H9 (cell line): ENCODE data around the gene TASOR2. TPM values are rescaled to one million over a fixed set of nuclear protein-coding genes. Genes with fewer than 3 reads are reported as not detected.

Experiments
- DNase-seq: peaks from one replicate; pipeline ENCODE4 v3.0.0-alpha.2; 2017
- H2AFZ ChIP-seq: one replicate; pipeline ENCODE4 v1.6.1; 2013; ENCODE audit warnings: mild to moderate bottlenecking, low read length, control low read depth, moderate library complexity
- H2AK5ac ChIP-seq: 2 replicates; pipeline ENCODE4 v1.6.1; 2013; ENCODE audit warnings: low read length, control low read depth, mixed read lengths; ENCODE audit not compliant: insufficient read length
- H2BK120ac ChIP-seq: one replicate; pipeline ENCODE4 v1.6.1; 2013; ENCODE audit warnings: low read depth, mild to moderate bottlenecking, low read length, control low read depth, inconsistent platforms; ENCODE audit not compliant: poor library complexity, severe bottlenecking
- H2BK12ac ChIP-seq: 2 replicates; pipeline ENCODE4 v1.6.1; 2013; ENCODE audit warnings: low read length, control low read depth, mixed read lengths, low read depth; ENCODE audit not compliant: insufficient read length
- H2BK15ac ChIP-seq: 2 replicates; pipeline ENCODE4 v1.6.1; 2013; ENCODE audit warnings: low read depth, low read length, control low read depth
- H2BK20ac ChIP-seq: one replicate; pipeline ENCODE4 v1.6.1; 2013; ENCODE audit warnings: low read depth, mild to moderate bottlenecking, low read length, control low read depth, inconsistent platforms; ENCODE audit not compliant: poor library complexity, severe bottlenecking
- H2BK5ac ChIP-seq: 2 replicates; pipeline ENCODE4 v1.6.1; 2013; ENCODE audit warnings: low read length, control low read depth, mixed read lengths; ENCODE audit not compliant: insufficient read length
- H3K14ac ChIP-seq: 2 replicates; pipeline ENCODE4 v1.6.1; 2013; ENCODE audit warnings: low read length, control low read depth; ENCODE audit not compliant: insufficient read depth
- H3K18ac ChIP-seq: 2 replicates; pipeline ENCODE4 v1.6.1; 2013; ENCODE audit warnings: low read depth, mild to moderate bottlenecking, mixed read lengths, low read length, control low read depth; ENCODE audit not compliant: insufficient read length
- H3K23ac ChIP-seq: 2 replicates; pipeline ENCODE4 v1.6.1; 2013; ENCODE audit warnings: low read length, control low read depth, mixed read lengths, low read depth; ENCODE audit not compliant: insufficient read length
- H3K23me2 ChIP-seq: 2 replicates; pipeline ENCODE4 v1.6.1; 2013; ENCODE audit warnings: low read depth, mild to moderate bottlenecking, mixed read lengths, low read length, control low read depth; ENCODE audit not compliant: insufficient read length, poor library complexity, severe bottlenecking
- H3K27ac ChIP-seq: 2 replicates; pipeline ENCODE4 v1.5.1; 2013; ENCODE audit warnings: low read length, control low read depth, mixed read lengths, low read depth; ENCODE audit not compliant: insufficient read length
- H3K27me3 ChIP-seq: 2 replicates; pipeline ENCODE4 v1.6.1; 2013; ENCODE audit warnings: low read length, control low read depth, inconsistent platforms; ENCODE audit not compliant: insufficient read depth
- H3K4ac ChIP-seq: 2 replicates; pipeline ENCODE4 v1.6.1; 2013; ENCODE audit warnings: low read depth, mild to moderate bottlenecking, control low read depth, inconsistent platforms, low read length, moderate library complexity
- H3K4me1 ChIP-seq: 2 replicates; pipeline ENCODE4 v1.6.1; 2013; ENCODE audit warnings: low read length, control low read depth, inconsistent platforms; ENCODE audit not compliant: insufficient read depth
- H3K4me2 ChIP-seq: 2 replicates; pipeline ENCODE4 v1.6.1; 2013; ENCODE audit warnings: low read length, control low read depth, mixed read lengths; ENCODE audit not compliant: insufficient read length, insufficient read depth
- H3K56ac ChIP-seq: 2 replicates; pipeline ENCODE4 v1.6.1; 2013; ENCODE audit warnings: low read depth, mild to moderate bottlenecking, mixed read lengths, low read length, control low read depth; ENCODE audit not compliant: insufficient read length
- H3K79me1 ChIP-seq: 2 replicates; pipeline ENCODE4 v1.6.1; 2013; ENCODE audit warnings: low read depth, mild to moderate bottlenecking, moderate library complexity, low read length, control low read depth, inconsistent platforms; ENCODE audit not compliant: insufficient read depth, poor library complexity, severe bottlenecking
- H3K79me2 ChIP-seq: 2 replicates; pipeline ENCODE4 v1.6.1; 2013; ENCODE audit warnings: low read length, control low read depth, inconsistent platforms; ENCODE audit not compliant: insufficient read depth
- H3K9ac ChIP-seq: 2 replicates; pipeline ENCODE4 v1.6.1; 2013; ENCODE audit warnings: low read length, control low read depth, mixed read lengths; ENCODE audit not compliant: insufficient read length; ENCODE audit errors: extremely low read depth
- H3K9me3 ChIP-seq: one replicate; pipeline ENCODE4 v1.6.1; 2013; ENCODE audit warnings: low read depth, low read length, inconsistent platforms; ENCODE audit not compliant: control insufficient read depth
- H3T11ph ChIP-seq: one replicate; pipeline ENCODE4 v1.6.1; 2013; ENCODE audit warnings: mild to moderate bottlenecking, low read length, control low read depth, inconsistent platforms
- H4K20me1 ChIP-seq: one replicate; pipeline ENCODE4 v1.6.1; 2013; ENCODE audit not compliant: control insufficient read depth, insufficient read length, insufficient read depth
- H4K5ac ChIP-seq: 2 replicates; pipeline ENCODE4 v1.6.1; 2013; ENCODE audit warnings: low read depth, mild to moderate bottlenecking, mixed read lengths, low read length, control low read depth; ENCODE audit not compliant: insufficient read length
- H4K8ac ChIP-seq: replicated peaks from 2 replicates; pipeline ENCODE4 v1.6.1; 2013; ENCODE audit warnings: low read length, control low read depth, mixed read lengths, low read depth; ENCODE audit not compliant: insufficient read length
- H4K91ac ChIP-seq: 2 replicates; pipeline ENCODE4 v1.6.1; 2013; ENCODE audit warnings: low read depth, mild to moderate bottlenecking, moderate library complexity, mixed read lengths, low read length, control low read depth; ENCODE audit not compliant: insufficient read length
- H3K27ac Mint-ChIP-seq, 3 experiments: 2 replicates in 2 of 3; 3 replicates in 1 of 3; pipeline ENCODE4 v1.8.0; 2020 to 2021; ENCODE audit warnings: mixed read lengths in 3 of 3, mild to moderate bottlenecking in 1 of 3, moderate library complexity in 1 of 3
- H3K27me3 Mint-ChIP-seq: 2 replicates; pipeline ENCODE4 v1.8.0; 2021; ENCODE audit warnings: low read depth, mild to moderate bottlenecking, moderate library complexity, mixed read lengths
- H3K36me3 Mint-ChIP-seq, 3 experiments: 2 replicates in 2 of 3; 3 replicates in 1 of 3; pipeline ENCODE4 v1.8.0; 2020 to 2021; ENCODE audit warnings: low read depth in 3 of 3, mixed read lengths in 3 of 3; ENCODE audit not compliant: insufficient read depth in 1 of 3
- H3K4me1 Mint-ChIP-seq, 2 experiments: 2 replicates each; pipeline ENCODE4 v1.8.0; 2020; ENCODE audit warnings: mixed read lengths in 2 of 2
- H3K4me3 Mint-ChIP-seq, 2 experiments: 2 replicates in 1 of 2; 3 replicates in 1 of 2; pipeline ENCODE4 v1.8.0; 2020 to 2021; ENCODE audit warnings: mild to moderate bottlenecking in 2 of 2, mixed read lengths in 2 of 2, moderate library complexity in 1 of 2
- H3K9me3 Mint-ChIP-seq, 2 experiments: 2 replicates in 1 of 2; 3 replicates in 1 of 2; pipeline ENCODE4 v1.8.0; 2020; ENCODE audit warnings: mild to moderate bottlenecking in 2 of 2, mixed read lengths in 2 of 2, moderate library complexity in 1 of 2
- CTCF ChIP-seq: fragments of 200-600 bp; sonication (generic); conservative IDR thresholded peaks from 3 replicates; pipeline ENCODE4 v1.8.0; 2021; ENCODE audit warnings: antibody characterized with exemption, mild to moderate bottlenecking
- WGBS: extraction: QIAGEN DNeasy Blood & Tissue Kit; methylation state at CpG from one replicate; pipeline ENCODE4 v1.1.7; 2013; ENCODE audit warnings: missing lambda C conversion rate, low lambda C conversion rate, mixed read lengths; ENCODE audit not compliant: insufficient read length; ENCODE audit errors: extremely low coverage; 5-methylcytosine and 5-hydroxymethylcytosine counted together
- total RNA-seq: library from RNA; stranded (reverse); gene quantifications from 2 replicates; pipeline ENCODE4 v1.2.1, GENCODE V29; 2021

The TASOR2 gene
- total RNA-seq, 1 experiment from 2014 or later, result 64.5 TPM

- H2BK20ac ChIP-seq, result no peak overlapping the region
- no peak overlapping the region for H2BK120ac ChIP-seq
- no peak overlapping the region for H2AFZ ChIP-seq
- H3K9me3 ChIP-seq, result no peaks in the 10 kb centered on the region
- peaks cover 63% of the 10 kb centered on the region for H3K27me3 Mint-ChIP-seq
- no peak overlapping the region for H4K8ac ChIP-seq
- H3K4ac ChIP-seq, result no peak overlapping the region
- H3T11ph ChIP-seq, result no peak overlapping the region
- no peak overlapping the region for H3K4me3 Mint-ChIP-seq
- no peak overlapping the region for H2BK15ac ChIP-seq
- H3K27ac Mint-ChIP-seq, result no peak overlapping the region
- no peak overlapping the region for H3K9ac ChIP-seq
- no peak overlapping the region for H3K56ac ChIP-seq
- H4K5ac ChIP-seq, result no peak overlapping the region
- no peaks in the 10 kb centered on the region; the same call in 1 of the 2 replicates for H3K27me3 ChIP-seq
- H3K23ac ChIP-seq, result no peak overlapping the region
- no peak overlapping the region for H3K18ac ChIP-seq
- H3K79me1 ChIP-seq, result no peaks in the 10 kb centered on the region
- H3K4me1 ChIP-seq, result no peaks in the 10 kb centered on the region
- no peaks in the 10 kb centered on the region for H3K79me2 ChIP-seq
- no peak overlapping the region for H2BK5ac ChIP-seq
- no peak overlapping the region for H2AK5ac ChIP-seq
- no peaks in the 10 kb centered on the region for H3K4me1 Mint-ChIP-seq
- H3K36me3 Mint-ChIP-seq, result peaks cover 0 to 5% (median 4%) of the 10 kb centered on the region in 3 experiments; a peak in 4 of 7 replicates
- no peak overlapping the region for H2BK12ac ChIP-seq
- no peak for DNase-seq
- H3K14ac ChIP-seq, result no peak overlapping the region
- H4K91ac ChIP-seq, result no peak overlapping the region
- H3K9me3 Mint-ChIP-seq, result peaks cover 10 to 12% of the 10 kb centered on the region in 2 experiments; a peak in 4 of 5 replicates
- TF ChIP-seq CTCF, result no peak
- H3K23me2 ChIP-seq, result no peaks in the 10 kb centered on the region
- H3K4me2 ChIP-seq, result no peak overlapping the region
- no peak overlapping the region for H3K27ac ChIP-seq
- WGBS, result no CpG with 5 or more reads among the region's 9 CpGs
- H4K20me1 ChIP-seq, result no peaks in the 10 kb centered on the region
These were observed 6.1 kb upstream of the TASOR2 start for GRCh38 chr10:5678397-5679036.
